Fibroblast of villous mesenchyme (primary cell): ENCODE data around the gene WDR88. TPM values are rescaled to one million over a fixed set of nuclear protein-coding genes. Genes with fewer than 3 reads are reported as not detected.

Source experiments
- DNase-seq: peaks from one replicate; pipeline ENCODE4 v3.0.0-alpha.2; 2010; ENCODE audit warnings: low read depth
- H3K4me3 ChIP-seq: 2 replicates; pipeline ENCODE4 v1.5.1; 2011; ENCODE audit warnings: low read depth, mild to moderate bottlenecking, low read length
- total RNA-seq: library from RNA; depleted of rRNA; stranded (reverse); fragments of >200 nt; gene quantifications from 2 replicates; pipeline ENCODE4 v1.2.3, GENCODE V29; 2012
- TF ChIP-seq, protein P1 (sequence below): IDR thresholded peaks from 2 replicates; pipeline ENCODE4 v1.5.1; 2012; ENCODE audit warnings: low read depth, mild to moderate bottlenecking, low read length; ENCODE audit not compliant: insufficient read depth

The WDR88 gene
- total RNA-seq, 1 donor = not detected

DNA sequence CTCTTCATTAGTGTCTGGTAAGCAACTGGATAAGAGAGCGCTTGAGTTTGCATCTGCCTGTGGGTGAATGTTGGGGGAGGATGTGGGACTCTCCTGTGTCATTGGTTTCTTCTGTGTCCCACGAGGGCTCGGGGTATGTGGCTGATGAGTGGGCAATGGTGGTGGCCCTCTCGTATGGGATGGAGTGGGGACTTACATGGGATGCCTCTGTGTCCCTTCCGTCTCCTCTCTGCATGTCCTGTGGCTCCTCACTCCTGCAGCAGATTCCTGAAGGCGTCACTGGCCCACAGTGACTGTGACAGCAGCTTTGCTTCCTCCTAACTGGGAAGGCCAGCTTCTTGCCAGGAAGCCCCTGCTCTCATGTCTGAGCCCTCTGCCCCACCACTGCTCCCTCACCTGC, 59.6 kb downstream of the WDR88 start:
- TF ChIP-seq, protein P1, sequence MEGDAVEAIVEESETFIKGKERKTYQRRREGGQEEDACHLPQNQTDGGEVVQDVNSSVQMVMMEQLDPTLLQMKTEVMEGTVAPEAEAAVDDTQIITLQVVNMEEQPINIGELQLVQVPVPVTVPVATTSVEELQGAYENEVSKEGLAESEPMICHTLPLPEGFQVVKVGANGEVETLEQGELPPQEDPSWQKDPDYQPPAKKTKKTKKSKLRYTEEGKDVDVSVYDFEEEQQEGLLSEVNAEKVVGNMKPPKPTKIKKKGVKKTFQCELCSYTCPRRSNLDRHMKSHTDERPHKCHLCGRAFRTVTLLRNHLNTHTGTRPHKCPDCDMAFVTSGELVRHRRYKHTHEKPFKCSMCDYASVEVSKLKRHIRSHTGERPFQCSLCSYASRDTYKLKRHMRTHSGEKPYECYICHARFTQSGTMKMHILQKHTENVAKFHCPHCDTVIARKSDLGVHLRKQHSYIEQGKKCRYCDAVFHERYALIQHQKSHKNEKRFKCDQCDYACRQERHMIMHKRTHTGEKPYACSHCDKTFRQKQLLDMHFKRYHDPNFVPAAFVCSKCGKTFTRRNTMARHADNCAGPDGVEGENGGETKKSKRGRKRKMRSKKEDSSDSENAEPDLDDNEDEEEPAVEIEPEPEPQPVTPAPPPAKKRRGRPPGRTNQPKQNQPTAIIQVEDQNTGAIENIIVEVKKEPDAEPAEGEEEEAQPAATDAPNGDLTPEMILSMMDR = no peak
- no peak for DNase-seq
- H3K4me3 ChIP-seq = no peak overlapping the region

DNA sequence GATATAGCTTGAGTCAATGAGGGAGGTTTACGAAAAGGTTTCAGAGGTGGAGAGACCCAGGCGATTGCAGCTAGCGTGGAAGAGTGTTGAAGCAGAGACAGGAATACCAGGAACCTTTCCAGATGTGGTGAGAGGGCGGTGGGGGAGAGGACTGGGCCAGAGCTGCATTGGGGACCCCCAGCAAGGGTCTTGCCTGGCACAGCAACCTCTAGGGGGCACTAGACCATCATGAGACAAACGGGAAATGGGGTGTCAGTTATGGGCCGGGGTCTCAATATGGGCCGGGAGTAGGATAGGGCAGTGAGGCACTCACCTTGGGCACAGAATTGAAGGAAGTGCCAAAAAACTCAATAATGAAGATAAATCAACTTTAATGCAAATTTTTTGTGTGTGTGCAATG, 60.1 kb downstream of the WDR88 start:
- TF ChIP-seq, protein P1 = peak; percentile 31
- no peak overlapping the region for H3K4me3 ChIP-seq
- no peak for DNase-seq

DNA sequence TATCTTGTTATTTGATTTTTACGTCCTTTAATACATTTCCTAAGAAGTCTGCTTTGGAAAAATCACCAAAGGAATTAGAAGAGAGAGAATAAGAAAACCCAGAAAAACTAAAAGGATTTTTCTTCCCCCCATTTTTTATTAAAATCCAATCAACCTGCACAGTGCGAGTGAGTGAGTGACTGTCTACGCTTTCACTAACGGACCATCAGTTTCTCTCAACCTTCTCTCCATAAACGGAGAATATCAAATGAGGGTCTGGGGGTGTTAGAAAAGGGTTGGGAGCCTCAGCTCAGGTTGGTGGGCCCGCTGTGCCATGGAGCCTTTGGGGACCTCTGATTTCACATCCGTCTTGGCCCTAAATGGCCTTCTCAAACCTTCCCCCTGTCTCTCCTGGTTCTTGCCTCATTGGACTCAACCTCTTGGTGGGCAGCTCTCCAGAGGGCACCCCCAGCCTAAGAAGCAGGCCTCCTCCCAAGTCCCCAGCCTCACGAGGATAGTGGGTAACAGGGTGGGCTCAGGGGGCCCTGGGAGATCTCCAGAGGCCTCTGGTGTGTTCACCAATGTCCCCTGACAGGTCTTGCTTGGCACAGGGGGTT, 61.5 kb downstream of the WDR88 start:
- TF ChIP-seq, protein P1 = no peak
- H3K4me3 ChIP-seq = no peak overlapping the region

DNA sequence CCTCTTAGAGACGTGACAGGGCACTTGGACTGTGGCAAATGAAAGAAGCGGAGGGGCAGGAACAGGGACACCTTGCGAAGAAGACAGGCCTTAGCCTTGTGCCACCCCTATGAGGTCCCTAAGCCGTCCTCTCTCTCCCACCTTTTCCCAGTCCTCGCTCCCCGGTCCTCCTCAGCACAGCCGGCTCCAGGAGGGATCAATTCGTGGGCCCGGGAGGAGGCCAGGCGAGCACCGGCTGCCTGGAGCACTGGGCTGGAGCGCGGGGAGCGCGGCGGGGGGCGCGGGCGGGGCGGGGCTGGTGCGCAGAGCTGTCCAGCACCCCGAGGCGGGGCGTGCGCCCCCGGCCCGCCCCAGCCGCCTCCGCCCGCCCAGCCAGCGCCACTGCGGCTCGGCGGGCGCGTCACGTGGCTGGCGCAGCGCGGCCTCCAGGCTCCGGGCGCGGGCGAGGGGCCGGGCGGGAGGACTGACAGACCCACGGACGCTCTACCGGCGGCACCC, 62.0 kb downstream of the WDR88 start, which contains the start of gene LRP3:
LRP3 (plus strand) TSS at position 466 of the 498 bp plus-strand sequence. CDS start 456 bp downstream, outside the sequence.
- TF ChIP-seq, protein P1 = no peak
- peak; percentile 34 for DNase-seq
- H3K4me3 ChIP-seq = peak within 1 kb of the TSS; percentile 65

More for the DNA sequence above, 61.5 kb downstream of the WDR88 start:
- DNase-seq = no peak

DNA sequence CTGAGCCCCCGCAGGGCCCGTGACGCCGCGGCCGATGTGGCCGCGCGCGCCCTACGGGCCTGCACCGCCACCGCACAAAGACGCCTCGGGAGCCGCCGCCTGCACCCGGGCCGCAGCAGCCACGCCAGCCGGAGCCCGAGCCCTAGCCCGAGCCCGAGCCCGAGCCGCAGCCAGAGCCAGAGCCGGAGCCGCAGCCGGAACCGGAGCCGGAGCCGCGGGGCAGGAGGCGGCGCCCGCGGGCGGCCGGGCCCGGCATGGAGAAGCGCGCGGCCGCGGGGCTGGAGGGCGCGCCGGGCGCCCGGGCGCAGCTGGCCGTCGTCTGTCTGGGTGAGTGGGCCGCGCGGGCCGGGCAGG, 62.6 kb downstream of the WDR88 start:
- TF ChIP-seq, protein P1 = no peak
- peak overlapping the region; percentile 65 for H3K4me3 ChIP-seq
- no peak for DNase-seq

DNA sequence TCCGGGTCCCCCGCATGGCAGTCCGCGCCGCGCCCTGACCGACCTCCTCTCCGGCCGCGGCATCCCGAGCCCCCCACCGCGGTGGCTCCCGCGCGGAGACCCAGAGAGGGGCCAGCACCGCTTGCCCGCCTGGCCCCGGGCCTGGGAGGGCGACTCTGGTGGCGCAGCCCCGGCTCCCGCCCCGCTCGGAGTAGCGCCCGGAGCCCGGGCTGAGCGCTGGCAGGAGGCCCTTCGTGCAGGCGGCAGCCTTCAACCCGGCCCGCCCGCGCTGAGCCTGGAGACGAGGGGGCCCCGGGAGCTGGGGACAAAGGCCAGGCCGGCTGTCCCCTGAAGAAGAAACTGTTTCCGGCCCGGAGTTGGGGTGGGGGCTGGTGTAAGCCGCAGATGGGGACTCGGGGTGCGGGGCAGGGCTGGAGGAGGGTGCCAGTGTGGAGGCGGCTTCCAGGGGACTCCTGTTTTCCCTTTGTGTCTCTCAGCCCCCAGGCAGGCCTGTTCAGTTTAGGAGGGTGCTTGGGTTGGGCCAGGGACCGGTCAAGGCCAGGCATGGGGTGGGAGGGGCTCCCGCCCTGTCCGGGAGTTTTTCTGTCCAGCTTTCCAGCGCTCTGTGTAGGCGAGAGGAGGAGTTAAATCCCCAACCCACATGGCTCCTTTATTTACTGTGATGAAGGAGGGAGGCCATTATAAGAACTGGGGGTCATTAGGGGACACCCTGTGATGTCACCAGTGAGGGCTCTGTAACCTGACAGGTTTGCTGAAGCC, 63.2 kb downstream of the WDR88 start:
- TF ChIP-seq, protein P1 = no peak
- DNase-seq = peak; percentile 49
- peak overlapping the region; percentile 65 for H3K4me3 ChIP-seq
